Ovary (tissue), 9 donors: Measurements from ENCODE around the gene NINJ1. TPM values are rescaled to one million over a fixed set of nuclear protein-coding genes. Genes with fewer than 3 reads are reported as not detected.

ENCODE experiments used
- DNase-seq, 5 donors: peaks; one replicate each; pipeline ENCODE4 v3.0.0-alpha.2; 2019 to 2020
- H3K27ac ChIP-seq, 2 donors: fragments of 200-600 bp; one replicate each; pipeline versions ENCODE4 v1.5.1 to v1.8.0; 2019 to 2022
- H3K27me3 ChIP-seq: fragments of 200-600 bp; one replicate; pipeline ENCODE4 v1.8.0; 2022
- H3K36me3 ChIP-seq: fragments of 200-600 bp; sonication (generic); one replicate; pipeline ENCODE4 v1.5.1; 2019
- H3K4me1 ChIP-seq: one replicate; pipeline ENCODE4 v1.8.1; 2013; ENCODE audit warnings: mild to moderate bottlenecking, moderate library complexity; ENCODE audit not compliant: insufficient read depth
- H3K4me3 ChIP-seq: fragments of 200-600 bp; sonication (generic); one replicate; pipeline ENCODE4 v1.5.1; 2017
- H3K9me3 ChIP-seq, 2 donors: fragments of 200-600 bp in 1 of 2; sonication (generic) in 1 of 2; one replicate each; pipeline versions ENCODE4 v1.5.1 to v1.8.1; 2013 to 2019; ENCODE audit warnings: mild to moderate bottlenecking in 1 of 2, moderate library complexity in 1 of 2
- EP300 ChIP-seq: sonication (generic); formaldehyde crosslinking; IDR thresholded peaks from one replicate; pipeline ENCODE4 v1.6.1; 2017; ENCODE audit warnings: antibody characterized with exemption
- POLR2A ChIP-seq: fragments of 450-650 bp; IDR thresholded peaks from one replicate; pipeline ENCODE4 v1.6.1; 2017; ENCODE audit warnings: antibody characterized with exemption, mild to moderate bottlenecking, moderate library complexity
- WGBS, 3 donors: extraction: QIAGEN DNeasy Blood & Tissue Kit in 1 of 3; methylation state at CpG; one replicate each; pipeline versions ENCODE4 v1.1.5 to v1.1.7; 2013 to 2017; 5-methylcytosine and 5-hydroxymethylcytosine counted together
- intact Hi-C, 4 donors: fragments of 100-400 bp; cut with DNase I; formaldehyde crosslinking; loops; one replicate each; pipeline versions ENCODE4 v1.11.0 to v1.15.1; 2022 to 2023
- polyA plus RNA-seq, 2 donors: library from polyadenylated mRNA; stranded (reverse); fragments of 200-250 nt in 1 of 2; fragments of 350-450 nt in 1 of 2; fragmentation: Illumina TruSeq in 1 of 2; extraction: RNeasy Lipid Tissue Mini Kit (QIAGEN cat#74804) in 1 of 2; gene quantifications; one replicate each; pipeline ENCODE4 v1.2.3, GENCODE V29; 2013 to 2014
- total RNA-seq, 7 donors: library from RNA; depleted of rRNA in 2 of 7; stranded (reverse); fragments of >200 nt in 2 of 7; fragmentation: NEBNext Ultra II Directional in 3 of 7; extraction: Animal tissue kit (Norgen Biotek cat#: 25700) in 3 of 7; gene quantifications; one replicate each; pipeline versions ENCODE4 v1.1.0 to v1.2.4, GENCODE V29; 2016 to 2023
- TF ChIP-seq, protein P1 (sequence below), 3 donors: fragments of 450-650 bp in 2 of 3; fragments of 200-600 bp in 1 of 3; IDR thresholded peaks; one replicate each; pipeline versions ENCODE4 v1.5.1 to v1.8.0; 2016 to 2022; ENCODE audit warnings: antibody characterized with exemption in 3 of 3, mild to moderate bottlenecking in 1 of 3
- donor health status: DM: no; HTN: no; CAD: no; lungs with moderate emphysema.
- donor health status: DM: no; HTN: no; CAD: no.
- donor health status: Bipolar disorder and iron deficiency.
- donor health status: DM: yes; HTN: yes; CAD: no.
- donor health status: DM: no; HTN: no; CAD: no.
- donor health status: DM: yes; HTN: yes; CAD: no.

The NINJ1 gene
- total and polyA plus RNA-seq, 9 donors, result 7.5 to 75.2 (median 40.6) TPM

DNA sequence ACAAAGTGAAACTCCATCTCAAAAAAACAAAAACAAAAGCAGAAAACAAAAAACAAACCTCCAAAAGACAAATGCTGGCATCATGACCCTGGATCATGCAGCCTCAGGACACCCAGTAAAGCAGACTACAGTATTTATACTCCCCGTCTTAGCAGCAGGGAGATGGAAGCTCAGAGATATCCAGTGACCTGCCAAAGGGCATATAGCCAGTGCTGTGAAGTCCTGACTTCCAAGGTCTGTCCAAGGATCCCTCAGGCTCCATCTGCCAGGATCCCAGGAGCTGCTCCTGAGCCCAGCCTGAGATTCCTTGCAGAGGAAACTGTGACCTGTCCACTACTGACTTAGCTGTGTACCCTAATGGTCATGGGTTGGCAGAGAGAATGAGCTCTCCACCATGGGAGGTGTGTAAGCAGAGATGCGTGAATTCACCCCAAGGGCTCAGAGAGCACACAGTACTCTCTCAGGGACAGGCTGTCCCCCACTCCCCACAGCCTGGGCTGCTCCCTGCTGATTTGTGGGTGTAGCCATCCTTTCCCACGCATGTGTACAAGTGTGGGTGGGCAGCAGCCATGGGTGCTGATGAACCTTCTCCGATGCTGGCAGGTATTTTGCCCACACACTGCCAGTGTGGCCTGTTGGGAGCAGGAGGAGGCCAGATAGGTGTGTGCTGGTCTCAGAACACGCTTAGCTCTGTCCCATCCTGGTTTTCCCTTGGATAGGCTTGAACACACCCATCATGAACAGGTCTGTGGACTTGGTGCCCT, 47.8 kb upstream of the NINJ1 start:
- no peaks in the 10 kb centered on the region for H3K9me3 ChIP-seq
- no peaks in the 10 kb centered on the region for H3K27me3 ChIP-seq
- no peaks in the 10 kb centered on the region for H3K36me3 ChIP-seq
- DNase-seq, result no peak
- 81 to 90% (median 87%) methylated on average over 5 of the region's 5 CpGs for WGBS, 3 donors
- no peak for TF ChIP-seq POLR2A
- TF ChIP-seq, protein P1, sequence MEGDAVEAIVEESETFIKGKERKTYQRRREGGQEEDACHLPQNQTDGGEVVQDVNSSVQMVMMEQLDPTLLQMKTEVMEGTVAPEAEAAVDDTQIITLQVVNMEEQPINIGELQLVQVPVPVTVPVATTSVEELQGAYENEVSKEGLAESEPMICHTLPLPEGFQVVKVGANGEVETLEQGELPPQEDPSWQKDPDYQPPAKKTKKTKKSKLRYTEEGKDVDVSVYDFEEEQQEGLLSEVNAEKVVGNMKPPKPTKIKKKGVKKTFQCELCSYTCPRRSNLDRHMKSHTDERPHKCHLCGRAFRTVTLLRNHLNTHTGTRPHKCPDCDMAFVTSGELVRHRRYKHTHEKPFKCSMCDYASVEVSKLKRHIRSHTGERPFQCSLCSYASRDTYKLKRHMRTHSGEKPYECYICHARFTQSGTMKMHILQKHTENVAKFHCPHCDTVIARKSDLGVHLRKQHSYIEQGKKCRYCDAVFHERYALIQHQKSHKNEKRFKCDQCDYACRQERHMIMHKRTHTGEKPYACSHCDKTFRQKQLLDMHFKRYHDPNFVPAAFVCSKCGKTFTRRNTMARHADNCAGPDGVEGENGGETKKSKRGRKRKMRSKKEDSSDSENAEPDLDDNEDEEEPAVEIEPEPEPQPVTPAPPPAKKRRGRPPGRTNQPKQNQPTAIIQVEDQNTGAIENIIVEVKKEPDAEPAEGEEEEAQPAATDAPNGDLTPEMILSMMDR (IDR thresholded peaks at IDR 0.05), result no peak
- TF ChIP-seq EP300, result no peak
- no peak overlapping the region for H3K27ac ChIP-seq
- peaks cover 7% of the 10 kb centered on the region for H3K4me1 ChIP-seq
- no peak overlapping the region for H3K4me3 ChIP-seq
- intact Hi-C loops, result no loop called here

DNA sequence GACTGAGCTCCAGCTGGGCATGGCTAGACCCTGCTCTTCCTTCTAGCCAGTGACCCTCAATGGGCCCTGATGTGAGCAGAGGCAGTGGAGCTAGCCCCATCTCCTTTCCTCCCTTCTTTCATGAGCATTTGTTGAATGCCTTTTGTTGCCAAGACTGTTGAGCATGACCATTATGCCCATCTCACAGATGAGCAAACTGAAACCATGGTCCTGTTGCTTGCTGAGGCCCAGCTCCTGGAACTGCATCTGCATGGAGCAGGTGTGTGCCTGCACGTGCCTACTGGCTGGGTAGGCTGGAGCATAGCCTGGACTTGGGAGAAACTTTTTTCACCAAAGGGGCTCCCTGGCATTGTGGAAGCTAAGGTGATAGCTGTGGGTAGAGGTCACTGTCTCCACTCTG, 46.9 kb upstream of the NINJ1 start:
- Histone ChIP-seq H3K27ac (no peak overlapping the region), H3K36me3 (no peaks in the 10 kb centered on the region), H3K9me3 (no peaks in the 10 kb centered on the region), H3K27me3 (no peaks in the 10 kb centered on the region), H3K4me3 (no peak overlapping the region), H3K4me1 (peaks cover 7% of the 10 kb centered on the region)
- no peak for TF ChIP-seq POLR2A
- TF ChIP-seq, protein P1 (IDR thresholded peaks at IDR 0.05), result no peak
- TF ChIP-seq EP300, result no peak
- intact Hi-C loops, result no loop called here
- DNase-seq, result no peak
- WGBS, 3 donors, result 74 to 87% (median 85%) methylated on average over 1 of the region's 1 CpG

DNA sequence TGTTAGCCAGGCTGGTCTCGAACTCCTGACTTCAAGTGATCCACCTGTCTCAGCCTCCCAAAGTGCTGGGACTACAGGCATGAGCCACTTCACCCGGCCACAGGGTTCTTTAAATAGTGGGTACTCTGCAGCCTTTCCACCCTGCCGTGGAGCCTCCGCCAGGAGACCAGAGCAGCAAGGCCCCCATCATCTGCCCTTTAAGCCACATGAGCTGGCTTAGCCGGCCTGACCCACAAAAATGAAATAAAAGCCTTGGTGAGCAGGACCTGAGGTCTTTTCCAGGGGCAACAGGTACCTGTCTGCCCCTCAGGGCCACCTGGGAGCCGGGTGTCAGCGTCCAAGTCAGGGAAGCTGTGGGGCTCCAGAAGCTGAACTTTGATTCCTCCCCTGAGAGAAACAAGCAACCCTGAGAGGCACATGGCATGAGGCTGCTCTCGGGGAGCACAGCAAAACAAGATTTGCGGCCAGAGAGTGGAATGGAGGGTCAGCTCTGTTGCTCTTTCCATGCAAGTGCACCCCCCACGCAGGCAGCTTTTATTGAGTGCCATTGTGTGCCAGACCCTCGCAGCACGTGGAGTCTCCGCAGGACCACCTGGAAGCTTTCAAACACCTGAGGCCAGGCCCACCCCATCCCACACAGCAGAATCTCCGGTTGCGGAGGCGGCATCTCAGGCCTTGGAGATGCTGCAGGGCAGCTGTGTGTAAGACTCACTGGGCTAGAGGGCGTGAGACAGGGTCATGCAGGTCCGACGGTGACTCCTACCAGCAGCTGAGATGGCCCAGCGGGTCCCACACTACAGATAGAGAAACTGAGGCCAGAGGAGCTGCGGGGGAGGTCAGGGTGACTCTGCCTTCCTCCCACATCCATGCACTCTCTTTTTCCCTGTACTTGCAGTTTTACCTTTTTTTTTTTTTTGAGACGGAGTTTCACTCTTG, 45.1 kb upstream of the NINJ1 start:
- H3K4me1 ChIP-seq, result peaks cover 4% of the 10 kb centered on the region
- no peaks in the 10 kb centered on the region for H3K9me3 ChIP-seq
- intact Hi-C loops, result loop anchor here in 1 of 4 donors (10.0 kb wide), 1 partner anchor 126 kb away; no protein-coding TSS in a partner anchor
- H3K36me3 ChIP-seq, result no peaks in the 10 kb centered on the region
- 70 to 74% (median 73%) methylated on average over 22 of the region's 22 CpGs for WGBS, 3 donors
- TF ChIP-seq, protein P1 (IDR thresholded peaks at IDR 0.05), result no peak
- no peak for TF ChIP-seq POLR2A
- TF ChIP-seq EP300, result no peak
- no peaks in the 10 kb centered on the region for H3K27me3 ChIP-seq
- DNase-seq, result no peak
- H3K27ac ChIP-seq, result no peak overlapping the region
- no peak overlapping the region for H3K4me3 ChIP-seq

DNA sequence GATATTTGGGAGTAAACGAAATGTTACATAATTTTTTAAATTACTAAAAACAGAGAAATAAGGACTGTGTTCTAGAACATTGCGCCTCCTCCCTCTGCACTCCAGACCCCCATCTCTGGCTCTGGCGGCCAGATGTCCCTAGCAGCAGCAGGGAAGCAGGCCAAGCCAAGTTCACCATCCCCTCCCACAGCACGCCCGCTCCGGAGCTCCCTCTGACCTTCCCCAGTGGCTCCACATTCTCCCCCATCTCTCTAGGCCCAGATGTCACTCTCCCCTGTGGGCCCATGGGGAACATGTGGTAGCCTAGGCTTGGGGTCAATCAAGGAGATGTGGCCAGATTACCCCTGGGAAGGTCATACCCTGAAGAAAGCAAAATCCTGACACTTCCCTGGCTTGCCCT, 43.6 kb upstream of the NINJ1 start:
- WGBS, 3 donors, result 50 to 62% (median 51%) methylated on average over 6 of the region's 6 CpGs
- Histone ChIP-seq H3K9me3 (no peaks in the 10 kb centered on the region), H3K27ac (no peak overlapping the region), H3K4me3 (no peak overlapping the region), H3K4me1 (no peaks in the 10 kb centered on the region), H3K27me3 (no peaks in the 10 kb centered on the region), H3K36me3 (no peaks in the 10 kb centered on the region)
- no peak for DNase-seq
- no peak for TF ChIP-seq POLR2A
- no peak for TF ChIP-seq EP300
- TF ChIP-seq, protein P1 (IDR thresholded peaks at IDR 0.05), result no peak
- intact Hi-C loops, result loop anchor here in 1 of 4 donors (10.0 kb wide), 1 partner anchor 127 kb away; no protein-coding TSS in a partner anchor
